ENCODE data around the gene DMKN.

Gene DMKN

GRCh38 chr19:35560271-35560670, 46.8 kb upstream of the DMKN start:
- TF ChIP-seq, protein P1, sequence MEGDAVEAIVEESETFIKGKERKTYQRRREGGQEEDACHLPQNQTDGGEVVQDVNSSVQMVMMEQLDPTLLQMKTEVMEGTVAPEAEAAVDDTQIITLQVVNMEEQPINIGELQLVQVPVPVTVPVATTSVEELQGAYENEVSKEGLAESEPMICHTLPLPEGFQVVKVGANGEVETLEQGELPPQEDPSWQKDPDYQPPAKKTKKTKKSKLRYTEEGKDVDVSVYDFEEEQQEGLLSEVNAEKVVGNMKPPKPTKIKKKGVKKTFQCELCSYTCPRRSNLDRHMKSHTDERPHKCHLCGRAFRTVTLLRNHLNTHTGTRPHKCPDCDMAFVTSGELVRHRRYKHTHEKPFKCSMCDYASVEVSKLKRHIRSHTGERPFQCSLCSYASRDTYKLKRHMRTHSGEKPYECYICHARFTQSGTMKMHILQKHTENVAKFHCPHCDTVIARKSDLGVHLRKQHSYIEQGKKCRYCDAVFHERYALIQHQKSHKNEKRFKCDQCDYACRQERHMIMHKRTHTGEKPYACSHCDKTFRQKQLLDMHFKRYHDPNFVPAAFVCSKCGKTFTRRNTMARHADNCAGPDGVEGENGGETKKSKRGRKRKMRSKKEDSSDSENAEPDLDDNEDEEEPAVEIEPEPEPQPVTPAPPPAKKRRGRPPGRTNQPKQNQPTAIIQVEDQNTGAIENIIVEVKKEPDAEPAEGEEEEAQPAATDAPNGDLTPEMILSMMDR (IDR thresholded peaks at IDR 0.05; ENCODE audit: insufficient read depth, low read length, poor library complexity, severe bottlenecking): no peak
- Histone ChIP-seq H3K27me3 (replicated peaks; ENCODE audit: control insufficient read depth, insufficient read depth, low read length) (no peaks in the 10 kb centered on the region; the same call in 1 of the 2 replicates), H3K4me3 (replicated peaks; ENCODE audit: low read depth, low read length) (no peak overlapping the region), H3K36me3 (ENCODE audit: control insufficient read depth, insufficient read depth, low read length) (no peaks in the 10 kb centered on the region)
- DNase-seq (ENCODE audit: extremely low read depth, insufficient read length): no peak

GRCh38 chr19:35559781-35560180, 46.3 kb upstream of the DMKN start:
- TF ChIP-seq, protein P1 (IDR thresholded peaks at IDR 0.05; ENCODE audit: insufficient read depth, low read length, poor library complexity, severe bottlenecking): no peak

GRCh38 chr19:35559281-35559659, 45.8 kb upstream of the DMKN start:
- Histone ChIP-seq H3K4me3 (replicated peaks; ENCODE audit: low read depth, low read length) (no peak overlapping the region), H3K27me3 (replicated peaks; ENCODE audit: control insufficient read depth, insufficient read depth, low read length) (no peaks in the 10 kb centered on the region; the same call in 1 of the 2 replicates), H3K36me3 (ENCODE audit: control insufficient read depth, insufficient read depth, low read length) (no peaks in the 10 kb centered on the region)
- peak; percentile 52 for DNase-seq (ENCODE audit: extremely low read depth, insufficient read length)
- TF ChIP-seq, protein P1 (IDR thresholded peaks at IDR 0.05; ENCODE audit: insufficient read depth, low read length, poor library complexity, severe bottlenecking): no peak

More at GRCh38 chr19:35559781-35560180, 46.3 kb upstream of the DMKN start:
- Histone ChIP-seq H3K36me3 (ENCODE audit: control insufficient read depth, insufficient read depth, low read length) (no peaks in the 10 kb centered on the region), H3K27me3 (replicated peaks; ENCODE audit: control insufficient read depth, insufficient read depth, low read length) (no peaks in the 10 kb centered on the region; the same call in 1 of the 2 replicates), H3K4me3 (replicated peaks; ENCODE audit: low read depth, low read length) (no peak overlapping the region)
- DNase-seq (ENCODE audit: extremely low read depth, insufficient read length): no peak

- Histone ChIP-seq H3K36me3 (ENCODE audit: control insufficient read depth, insufficient read depth, low read length) (no peaks in the 10 kb centered on the region), H3K4me3 (replicated peaks; ENCODE audit: low read depth, low read length) (peak overlapping the region; percentile 16), H3K27me3 (replicated peaks; ENCODE audit: control insufficient read depth, insufficient read depth, low read length) (no peaks in the 10 kb centered on the region; the same call in 1 of the 2 replicates)
- no peak for DNase-seq (ENCODE audit: extremely low read depth, insufficient read length)
- TF ChIP-seq, protein P1 (IDR thresholded peaks at IDR 0.05; ENCODE audit: insufficient read depth, low read length, poor library complexity, severe bottlenecking): no peak
Observed at GRCh38 chr19:35558400-35559280, 45.2 kb upstream of the DMKN start.

DNA sequence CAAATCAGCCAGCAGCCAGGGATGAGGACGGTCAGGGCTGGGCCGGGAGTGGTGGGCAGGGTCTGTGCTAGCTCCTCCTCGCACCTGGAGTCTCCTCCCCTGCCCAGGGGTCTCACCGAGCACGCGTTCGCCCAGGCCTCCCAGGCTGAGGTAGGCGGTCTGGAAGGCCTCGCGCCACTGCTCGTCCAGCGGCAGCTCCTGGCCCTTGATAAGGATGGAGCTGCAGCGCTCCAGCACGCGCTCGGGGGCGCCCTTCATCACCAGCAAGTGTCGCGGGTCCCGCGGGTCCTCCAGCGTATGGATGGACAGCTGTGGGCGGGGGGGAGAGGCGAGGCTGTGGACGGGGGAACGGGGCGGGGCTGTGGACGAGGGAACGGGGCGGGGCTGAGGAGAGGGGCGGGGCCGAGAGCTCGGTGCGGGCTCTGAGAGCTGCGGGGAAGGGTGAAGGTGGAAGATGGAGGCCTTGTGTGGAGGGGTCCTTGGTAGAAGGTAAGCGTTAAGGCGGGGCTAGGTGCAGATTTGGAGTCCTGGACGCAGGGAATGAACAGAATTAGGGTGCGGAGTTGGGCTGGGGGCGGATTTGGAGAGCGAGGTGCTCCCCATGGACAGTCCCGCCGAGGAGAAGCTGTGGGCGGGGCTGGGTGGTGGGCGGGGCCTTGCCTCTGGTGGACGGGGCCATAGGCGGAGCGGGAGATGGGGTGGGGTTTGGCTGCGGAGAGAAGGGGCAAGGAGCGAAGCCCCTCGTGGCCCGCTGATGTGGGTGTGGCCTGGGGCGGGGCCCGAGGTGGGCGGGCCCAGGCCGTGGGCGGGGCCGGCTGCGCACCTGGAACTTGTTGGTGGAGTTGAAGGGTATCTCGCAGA, 44.3 kb upstream of the DMKN start:
- TF ChIP-seq, protein P1 (IDR thresholded peaks at IDR 0.05; ENCODE audit: insufficient read depth, low read length, poor library complexity, severe bottlenecking): peak; percentile 14
- H3K27me3 ChIP-seq (replicated peaks; ENCODE audit: control insufficient read depth, insufficient read depth, low read length): no peaks in the 10 kb centered on the region; the same call in 1 of the 2 replicates
- peak; percentile 82 for DNase-seq (ENCODE audit: extremely low read depth, insufficient read length)
- H3K4me3 ChIP-seq (replicated peaks; ENCODE audit: low read depth, low read length): peak overlapping the region; percentile 16
- no peaks in the 10 kb centered on the region for H3K36me3 ChIP-seq (ENCODE audit: control insufficient read depth, insufficient read depth, low read length)

Data from GM06990 (cell line).